ENCODE measurements around the gene NPBWR2.
"Not testable (repeated sequence)": the region's sequence is repeated elsewhere in the genome, so short reads cannot be mapped to it uniquely, and the experiment has no call there.

NPBWR2 gene

DNA sequence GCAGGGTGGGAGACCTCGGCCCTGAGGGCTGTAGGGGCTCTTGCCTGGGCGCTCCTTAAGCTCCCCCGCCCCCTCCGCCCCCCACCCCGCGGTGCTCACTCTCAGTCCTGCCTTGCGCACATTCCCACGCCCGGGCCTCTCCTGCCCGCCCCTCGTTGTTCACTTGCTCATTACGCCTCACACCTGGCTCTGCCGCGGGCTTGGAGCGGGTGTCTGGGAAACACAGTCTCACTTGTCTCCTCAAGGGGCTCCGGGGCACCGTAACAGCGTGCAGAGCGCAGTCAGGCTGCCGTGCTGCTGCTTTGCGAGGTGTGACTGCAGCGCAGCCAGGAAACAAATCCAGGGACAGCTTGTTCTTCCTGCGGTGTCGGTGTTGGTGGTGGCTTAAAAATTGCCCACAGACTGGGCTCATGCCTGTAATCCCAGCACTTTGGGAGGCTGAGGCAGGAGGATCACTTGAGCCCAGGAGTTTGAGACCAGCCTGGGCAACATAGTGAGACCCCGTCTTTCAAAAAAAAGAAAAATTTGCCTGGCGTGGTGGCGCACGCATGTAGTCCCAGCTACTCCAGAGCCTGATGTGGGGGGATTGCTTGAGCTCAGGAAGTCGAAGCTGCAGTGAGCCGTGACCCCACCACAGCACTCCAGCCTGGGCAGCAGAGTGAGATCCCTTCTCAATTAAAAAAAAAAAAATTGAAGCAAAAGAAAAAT is 4.6 kb downstream of the NPBWR2 start:
- no peak for DNase-seq (ENCODE audit: low spot score)

DNA sequence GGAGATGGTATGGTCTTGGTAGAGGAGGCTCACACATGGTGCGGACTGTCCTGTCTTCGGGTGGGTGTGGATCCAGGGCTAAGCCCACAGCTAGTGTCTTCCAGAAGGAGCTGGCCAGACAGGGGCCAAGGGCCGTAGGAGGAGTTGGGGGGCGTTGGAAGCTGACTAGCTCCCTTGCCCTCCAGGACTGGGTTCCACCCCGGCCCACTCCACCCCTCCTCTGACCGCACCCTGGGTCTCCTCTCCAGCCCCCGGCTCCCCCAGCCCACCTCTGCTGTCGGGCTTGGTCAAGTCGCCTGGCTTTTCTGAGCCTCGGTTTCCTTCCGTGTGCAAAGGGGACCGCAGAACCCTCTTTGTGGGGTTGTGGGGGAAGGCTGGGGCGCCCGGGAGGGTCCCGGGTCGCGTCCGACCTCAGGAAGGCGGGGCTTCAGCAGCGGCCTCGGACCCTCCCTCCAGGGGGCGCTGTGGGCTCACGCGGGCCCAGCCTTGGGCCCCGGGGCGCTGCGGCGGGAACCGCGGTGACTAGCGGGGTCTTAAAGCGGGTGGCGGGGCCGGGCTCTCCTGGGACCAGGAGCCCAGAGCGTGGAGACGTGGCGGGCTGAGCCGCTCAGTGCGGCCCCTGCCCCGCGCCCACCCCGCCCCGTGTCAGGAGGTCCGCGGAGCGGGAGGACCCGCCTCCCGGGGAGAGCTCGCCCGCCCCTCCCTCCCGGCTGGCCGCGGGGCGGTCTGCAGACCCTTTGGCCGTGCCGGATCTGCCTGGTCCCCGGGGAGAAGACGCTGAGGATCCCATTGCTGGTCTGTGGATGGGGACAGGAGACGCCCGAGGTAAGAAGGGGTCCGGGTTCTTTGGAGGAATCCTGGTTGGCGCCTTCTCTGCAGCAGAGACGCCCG is 5.4 kb downstream of the NPBWR2 start:
- no peak for DNase-seq (ENCODE audit: low spot score)

DNA sequence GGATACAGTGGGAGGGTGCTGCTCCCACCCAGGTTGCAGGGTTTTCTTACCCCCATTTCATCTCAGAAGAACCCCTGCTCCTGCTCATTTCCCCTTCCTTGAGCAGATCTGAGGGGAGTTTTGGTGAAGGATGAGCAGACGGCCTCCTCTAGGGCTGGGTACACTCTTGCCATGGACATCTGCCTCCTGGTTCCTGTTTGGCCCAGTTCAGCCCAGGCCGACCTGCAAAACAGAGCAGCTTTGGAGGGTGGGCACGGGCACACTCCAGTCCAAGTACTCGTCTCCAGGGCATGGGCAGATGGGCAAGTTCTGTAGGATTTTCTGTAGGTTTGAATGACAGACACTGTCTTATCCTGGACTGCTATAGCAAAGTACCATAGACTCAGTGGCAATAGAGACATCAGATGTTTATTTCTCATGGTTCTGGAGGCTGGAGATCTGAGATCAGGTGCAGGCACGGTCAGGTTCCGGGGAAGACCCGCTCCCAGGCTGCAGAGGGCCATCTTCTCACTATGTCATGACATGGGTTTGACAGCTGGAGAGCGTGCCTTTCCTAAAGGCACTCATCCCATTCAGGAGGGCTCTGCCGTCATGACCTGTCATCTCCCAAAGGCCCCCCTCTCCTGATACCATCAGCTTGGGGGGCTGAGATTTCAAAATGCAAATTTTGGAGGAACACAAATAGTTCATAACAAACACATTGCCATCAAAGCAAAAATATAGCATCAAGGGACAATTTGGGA is 6.2 kb downstream of the NPBWR2 start:
- DNase-seq (ENCODE audit: low spot score) = no peak

DNA sequence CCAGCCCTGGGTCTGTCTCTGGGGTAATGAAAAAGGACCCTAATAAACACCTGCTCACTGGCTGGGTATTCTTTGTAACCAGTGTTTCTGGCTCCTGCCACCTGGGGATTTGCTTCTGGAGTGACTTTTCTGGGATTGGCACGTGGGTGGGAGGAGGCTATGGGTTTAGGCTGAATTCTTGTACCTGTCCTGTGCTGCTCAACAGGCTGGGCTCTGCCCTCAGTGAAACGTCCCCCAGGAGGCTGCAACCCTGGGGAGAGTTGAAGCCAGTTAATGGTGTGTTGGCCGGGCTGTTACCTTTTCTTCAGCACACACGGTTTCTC is 6.8 kb downstream of the NPBWR2 start:
- no peak for DNase-seq (ENCODE audit: low spot score)

DNA sequence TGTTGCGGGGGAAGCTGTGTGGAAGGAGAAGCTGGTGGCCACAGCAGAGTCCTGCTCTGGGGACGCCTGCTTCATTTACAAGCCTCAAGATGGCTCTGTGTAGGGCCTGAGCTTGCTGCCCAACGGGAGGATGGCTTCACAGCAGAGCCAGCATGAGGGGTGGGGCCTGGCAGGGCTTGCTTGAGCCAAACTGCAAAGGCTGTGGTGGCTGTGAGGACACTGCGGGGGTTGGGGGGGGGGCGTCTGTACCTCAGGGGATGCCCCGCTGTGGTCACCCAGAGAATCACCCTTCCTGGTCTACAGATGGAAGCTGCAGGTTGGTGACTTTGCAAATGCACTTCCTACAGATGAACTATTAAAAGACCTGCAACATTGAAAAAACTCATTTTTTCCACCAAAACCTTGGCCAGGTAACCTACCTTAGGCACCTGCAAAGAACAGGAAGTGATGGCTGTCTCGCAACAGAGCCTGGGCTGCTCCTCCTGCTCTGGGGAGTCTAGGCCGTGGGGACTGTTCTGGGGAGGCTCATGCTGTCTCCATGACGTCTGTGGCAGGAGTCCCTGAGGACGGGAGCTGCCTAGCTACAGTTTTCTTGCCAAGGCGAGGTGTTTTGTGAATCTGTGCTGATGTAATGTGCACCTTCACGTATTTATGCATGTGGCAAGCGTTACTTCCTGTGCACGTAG is 7.3 kb downstream of the NPBWR2 start:
- DNase-seq (ENCODE audit: low spot score) = no peak

DNA sequence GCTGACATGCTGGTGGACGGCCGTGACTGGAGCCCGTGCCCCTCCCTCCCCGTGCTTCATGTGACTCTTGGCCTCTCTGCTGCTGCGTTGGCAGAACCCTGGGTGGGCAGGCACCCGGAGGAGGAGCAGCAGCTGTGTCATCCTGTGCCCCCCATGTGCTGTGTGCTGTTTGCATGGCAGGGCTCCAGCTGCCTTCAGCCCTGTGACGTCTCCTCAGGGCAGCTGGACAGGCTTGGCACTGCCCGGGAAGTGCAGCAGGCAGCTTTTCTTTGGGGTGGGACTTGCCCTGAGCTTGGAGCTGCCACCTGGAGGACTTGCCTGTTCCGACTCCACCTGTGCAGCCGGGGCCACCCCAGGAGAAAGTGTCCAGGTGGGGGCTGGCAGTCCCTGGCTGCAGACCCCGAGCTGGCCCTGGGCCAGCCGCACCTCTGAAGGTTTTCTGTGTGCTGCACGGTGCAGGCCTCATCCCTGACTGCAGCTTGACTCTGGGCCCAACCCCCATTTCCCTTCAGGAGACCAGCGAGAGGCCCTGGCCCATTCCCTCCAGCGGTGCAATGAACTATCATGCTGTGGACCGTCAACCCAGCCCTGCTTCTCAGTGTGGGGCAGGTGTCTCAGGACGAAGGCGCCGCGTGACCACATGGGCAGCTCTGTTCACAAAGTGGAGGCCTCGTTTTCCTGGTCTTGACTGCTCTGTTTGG is 8.1 kb downstream of the NPBWR2 start:
- no peak for DNase-seq (ENCODE audit: low spot score)

DNA sequence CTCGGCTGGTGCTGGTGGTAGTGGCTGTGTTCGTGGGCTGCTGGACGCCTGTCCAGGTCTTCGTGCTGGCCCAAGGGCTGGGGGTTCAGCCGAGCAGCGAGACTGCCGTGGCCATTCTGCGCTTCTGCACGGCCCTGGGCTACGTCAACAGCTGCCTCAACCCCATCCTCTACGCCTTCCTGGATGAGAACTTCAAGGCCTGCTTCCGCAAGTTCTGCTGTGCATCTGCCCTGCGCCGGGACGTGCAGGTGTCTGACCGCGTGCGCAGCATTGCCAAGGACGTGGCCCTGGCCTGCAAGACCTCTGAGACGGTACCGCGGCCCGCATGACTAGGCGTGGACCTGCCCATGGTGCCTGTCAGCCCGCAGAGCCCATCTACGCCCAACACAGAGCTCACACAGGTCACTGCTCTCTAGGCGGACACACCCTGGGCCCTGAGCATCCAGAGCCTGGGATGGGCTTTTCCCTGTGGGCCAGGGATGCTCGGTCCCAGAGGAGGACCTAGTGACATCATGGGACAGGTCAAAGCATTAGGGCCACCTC is 8.8 kb downstream of the NPBWR2 start:
- DNase-seq (ENCODE audit: low spot score) = no peak

DNA sequence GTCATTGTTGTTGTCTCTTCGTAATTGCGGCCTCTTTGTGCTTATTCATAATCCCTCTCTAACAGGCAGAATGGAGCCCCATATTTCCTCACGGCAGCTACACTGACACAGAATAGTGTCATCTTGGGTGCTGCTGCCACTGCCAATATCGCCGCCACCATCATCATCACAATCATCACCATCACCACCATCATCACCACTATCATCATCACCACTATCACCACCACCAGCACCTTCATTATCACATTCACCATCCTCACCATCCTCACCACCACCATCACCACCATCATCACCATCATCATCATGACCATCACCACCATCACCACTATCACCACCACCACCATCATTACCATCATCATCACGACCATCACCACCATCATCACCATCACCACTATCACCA is 10.8 kb downstream of the NPBWR2 start:
- DNase-seq (ENCODE audit: low spot score) = no peak

DNA sequence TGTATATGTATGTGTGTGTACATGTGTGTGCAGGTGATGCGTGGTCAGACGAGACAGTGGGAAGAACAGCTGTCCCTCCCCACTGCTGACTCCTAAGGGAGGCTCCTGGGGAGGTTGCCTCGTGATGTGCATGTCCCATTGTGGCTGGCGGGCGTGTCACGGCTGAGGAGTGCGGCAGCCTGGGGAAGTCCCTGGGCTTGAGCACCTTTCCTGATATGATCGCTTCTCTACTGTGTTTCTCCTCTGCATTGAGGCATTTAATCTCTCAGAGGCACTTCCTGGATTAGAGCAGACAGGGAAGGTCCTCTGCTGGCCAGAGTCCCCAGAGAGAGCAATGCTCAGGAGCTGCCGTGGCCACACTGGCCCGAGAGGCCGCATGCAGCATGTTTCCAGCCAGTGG is 11.4 kb downstream of the NPBWR2 start:
- no peak for DNase-seq (ENCODE audit: low spot score)

DNA sequence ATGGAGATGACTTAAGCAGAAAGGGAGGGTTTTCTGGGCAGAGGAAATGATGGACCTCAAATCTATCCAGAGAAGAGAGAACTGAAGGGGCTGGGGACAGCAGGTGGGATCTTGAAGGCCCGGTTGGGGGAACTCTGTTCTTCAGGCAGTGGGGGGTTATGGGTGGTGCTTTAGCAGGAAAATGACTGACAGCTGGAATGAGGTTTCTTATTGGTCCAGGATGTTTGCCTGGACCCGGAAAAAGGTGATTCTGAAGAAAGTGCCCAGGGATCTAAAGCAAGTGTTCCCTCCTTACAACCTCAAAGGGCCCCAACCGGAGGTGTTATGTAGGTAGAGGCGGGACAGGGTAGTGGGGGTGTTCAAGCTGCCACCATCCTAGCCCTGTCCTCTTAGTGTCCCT is 11.9 kb downstream of the NPBWR2 start:
- DNase-seq (ENCODE audit: low spot score) = no peak

DNA sequence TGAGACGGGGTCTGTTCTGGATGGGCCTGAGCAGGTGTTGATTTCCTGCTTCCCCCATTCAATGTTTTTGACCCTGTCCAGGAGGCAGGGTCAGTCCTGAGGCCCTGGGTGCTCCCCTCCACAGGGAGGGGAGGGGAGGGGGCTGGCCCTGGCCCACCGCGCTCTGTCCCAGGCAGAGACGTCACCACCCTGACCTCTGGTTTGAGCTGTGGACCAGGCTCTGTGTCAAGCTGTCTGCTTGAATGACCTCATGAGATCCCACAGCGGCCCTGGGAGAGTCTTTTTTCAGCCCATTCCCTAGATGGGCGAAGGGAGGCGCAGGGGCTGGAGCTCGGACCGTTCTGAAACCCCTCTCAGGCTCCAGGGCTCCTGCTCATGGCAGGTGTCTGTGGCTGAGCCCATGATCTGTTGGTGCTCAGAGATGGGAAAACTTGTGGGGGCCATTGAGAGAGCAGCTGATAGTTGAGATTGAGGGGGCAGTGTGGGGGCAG is 14.3 kb downstream of the NPBWR2 start:
- no peak for DNase-seq (ENCODE audit: low spot score)

DNA sequence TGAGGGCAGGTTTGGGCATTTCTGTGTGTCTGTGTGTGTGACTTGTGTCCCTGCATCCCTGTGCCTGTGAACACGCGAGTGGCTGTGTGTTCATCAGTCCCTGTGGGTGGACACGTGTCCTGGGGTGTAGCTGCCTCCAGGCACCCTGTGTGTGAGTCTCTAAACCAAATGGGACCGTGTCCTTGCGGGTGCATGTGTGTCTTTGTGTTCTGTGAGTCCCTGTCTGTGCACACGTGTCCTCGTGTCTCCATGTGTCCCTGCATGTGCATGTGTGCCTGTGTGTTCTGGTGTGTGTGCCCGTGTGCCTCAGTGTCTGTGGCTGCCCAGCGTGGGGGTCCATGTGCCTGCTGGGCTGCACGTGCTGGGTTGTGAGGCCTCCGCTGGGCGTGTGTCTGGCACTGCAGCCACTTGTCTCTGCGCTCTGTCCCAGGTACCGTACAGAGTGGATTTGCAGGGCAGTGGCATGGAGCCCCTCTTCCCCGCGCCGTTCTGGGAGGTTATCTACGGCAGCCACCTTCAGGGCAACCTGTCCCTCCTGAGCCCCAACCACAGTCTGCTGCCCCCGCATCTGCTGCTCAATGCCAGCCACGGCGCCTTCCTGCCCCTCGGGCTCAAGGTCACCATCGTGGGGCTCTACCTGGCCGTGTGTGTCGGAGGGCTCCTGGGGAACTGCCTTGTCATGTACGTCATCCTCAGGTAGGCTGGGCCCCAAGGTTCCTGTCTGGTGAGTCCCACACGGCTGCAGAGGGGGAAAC is 14.9 kb downstream of the NPBWR2 start:
- no peak for DNase-seq (ENCODE audit: low spot score)

DNA sequence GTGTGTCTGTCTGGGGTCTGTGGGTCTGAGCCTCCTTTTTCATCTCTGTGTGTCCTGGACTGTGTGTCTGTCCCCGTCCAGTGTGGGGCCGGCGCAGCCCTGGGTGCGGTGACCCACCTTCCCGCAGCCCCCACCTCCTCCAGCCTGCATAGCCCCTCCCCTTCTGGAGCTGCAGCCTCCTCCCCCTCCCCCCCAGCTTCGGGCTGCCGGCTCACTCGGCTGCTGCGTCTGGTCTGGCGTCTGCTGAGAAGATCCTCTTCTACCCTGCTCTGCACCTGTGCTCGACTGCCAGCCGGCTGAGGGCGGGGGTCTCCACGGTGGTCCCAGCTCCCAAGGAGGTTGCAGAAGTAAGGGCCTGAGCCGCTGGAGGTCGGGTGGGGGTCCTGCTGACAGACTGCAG is 15.6 kb downstream of the NPBWR2 start:
- no peak for DNase-seq (ENCODE audit: low spot score)

DNA sequence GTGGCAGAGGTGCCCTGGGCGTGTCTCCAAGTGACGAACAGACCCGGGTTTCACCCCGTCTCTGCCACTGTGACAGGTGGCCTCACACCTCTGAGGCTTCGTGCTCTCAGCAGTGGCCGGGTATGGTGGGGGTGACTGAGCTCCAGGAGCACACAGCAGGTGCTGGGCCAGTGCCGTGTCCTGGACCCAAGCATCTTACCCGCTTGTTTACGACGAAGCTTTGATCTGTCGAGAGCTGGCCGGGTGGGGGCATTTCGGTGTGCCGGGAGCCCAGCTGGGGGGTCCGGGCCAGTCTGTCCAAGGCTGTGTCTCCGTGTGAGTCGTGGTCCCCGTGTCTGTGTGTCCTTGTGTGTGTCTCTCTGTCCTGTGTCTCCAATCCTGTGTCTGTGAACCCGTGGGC is 16.0 kb downstream of the NPBWR2 start:
- DNase-seq (ENCODE audit: low spot score) = no peak

DNA sequence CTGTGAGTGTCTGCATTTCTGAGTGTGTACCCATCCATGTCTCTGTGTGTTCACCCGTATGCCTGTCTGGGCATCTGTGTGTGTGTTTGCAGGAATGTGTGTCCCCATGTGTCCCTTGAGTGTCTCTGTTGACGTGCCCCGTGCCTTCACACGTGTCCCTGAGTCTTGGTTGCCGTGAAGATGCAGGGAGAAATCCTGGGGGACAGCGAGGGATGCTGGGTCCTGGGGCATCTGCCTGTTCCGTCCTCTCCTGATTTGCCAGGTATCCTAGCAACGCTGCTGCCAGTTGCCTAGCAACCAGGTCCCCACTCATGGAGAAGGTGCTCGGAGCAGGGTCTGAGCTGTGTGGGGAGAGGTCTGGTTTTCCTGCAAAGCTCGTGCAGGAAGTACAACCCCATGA is 17.2 kb downstream of the NPBWR2 start:
- peak; percentile 39 for DNase-seq (ENCODE audit: low spot score)

DNA sequence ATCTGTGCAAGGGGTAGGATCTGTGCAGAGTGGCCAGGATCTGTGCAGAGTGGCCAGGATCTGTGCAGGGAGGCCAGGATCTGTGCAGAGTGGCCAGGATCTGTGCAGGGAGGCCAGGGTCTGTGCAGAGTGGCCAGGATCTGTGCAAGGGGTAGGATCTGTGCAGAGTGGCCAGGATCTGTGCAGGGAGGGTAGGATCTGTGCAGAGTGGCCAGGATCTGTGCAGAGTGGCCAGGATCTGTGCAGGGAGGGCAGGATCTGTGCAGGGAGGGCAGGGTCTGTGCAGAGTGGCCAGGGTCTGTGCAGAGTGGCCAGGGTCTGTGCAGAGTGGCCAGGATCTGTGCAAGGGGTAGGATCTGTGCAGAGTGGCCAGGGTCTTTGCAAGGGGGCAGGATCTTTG is 18.8 kb downstream of the NPBWR2 start:
- DNase-seq (ENCODE audit: low spot score) = not testable (repeated sequence)

DNA sequence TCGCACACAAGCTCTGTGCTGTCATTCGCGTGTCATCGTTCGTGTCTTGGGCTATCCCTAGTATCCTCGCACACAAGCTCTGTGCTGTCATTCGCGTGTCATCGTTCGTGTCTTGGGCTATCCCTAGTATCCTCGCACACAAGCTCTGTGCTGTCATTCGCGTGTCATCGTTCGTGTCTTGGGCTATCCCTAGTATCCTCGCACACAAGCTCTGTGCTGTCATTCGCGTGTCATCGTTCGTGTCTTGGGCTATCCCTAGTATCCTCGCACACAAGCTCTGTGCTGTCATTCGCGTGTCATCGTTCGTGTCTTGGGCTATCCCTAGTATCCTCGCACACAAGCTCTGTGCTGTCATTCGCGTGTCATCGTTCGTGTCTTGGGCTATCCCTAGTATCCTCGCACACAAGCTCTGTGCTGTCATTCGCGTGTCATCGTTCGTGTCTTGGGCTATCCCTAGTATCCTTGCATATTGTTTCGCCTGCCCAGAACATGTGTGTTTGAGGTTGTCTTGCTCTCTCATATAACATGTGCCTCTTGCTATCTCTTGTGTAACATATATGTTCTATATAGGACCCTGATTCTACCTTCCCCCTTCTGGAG is 20.0 kb downstream of the NPBWR2 start:
- not testable (repeated sequence) for DNase-seq (ENCODE audit: low spot score)

DNA sequence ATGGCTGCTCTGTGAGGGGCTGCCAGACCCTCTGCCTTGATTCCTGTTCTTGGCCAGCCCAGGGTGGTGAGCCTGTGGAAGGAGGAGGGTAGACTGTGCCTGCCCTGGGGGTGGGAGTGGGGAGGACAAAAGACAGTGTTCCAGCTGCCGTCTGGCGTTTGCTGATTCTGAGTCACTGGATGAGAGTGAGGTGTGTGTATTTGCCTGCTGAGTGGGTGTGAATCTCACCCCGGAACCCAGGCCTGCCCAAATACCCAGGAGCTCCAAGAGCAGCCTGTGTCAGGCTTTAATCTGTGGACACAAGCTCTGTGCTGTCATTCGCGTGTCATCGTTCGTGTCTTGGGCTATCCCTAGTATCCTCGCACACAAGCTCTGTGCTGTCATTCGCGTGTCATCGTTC is 20.6 kb downstream of the NPBWR2 start:
- no peak for DNase-seq (ENCODE audit: low spot score)

DNA sequence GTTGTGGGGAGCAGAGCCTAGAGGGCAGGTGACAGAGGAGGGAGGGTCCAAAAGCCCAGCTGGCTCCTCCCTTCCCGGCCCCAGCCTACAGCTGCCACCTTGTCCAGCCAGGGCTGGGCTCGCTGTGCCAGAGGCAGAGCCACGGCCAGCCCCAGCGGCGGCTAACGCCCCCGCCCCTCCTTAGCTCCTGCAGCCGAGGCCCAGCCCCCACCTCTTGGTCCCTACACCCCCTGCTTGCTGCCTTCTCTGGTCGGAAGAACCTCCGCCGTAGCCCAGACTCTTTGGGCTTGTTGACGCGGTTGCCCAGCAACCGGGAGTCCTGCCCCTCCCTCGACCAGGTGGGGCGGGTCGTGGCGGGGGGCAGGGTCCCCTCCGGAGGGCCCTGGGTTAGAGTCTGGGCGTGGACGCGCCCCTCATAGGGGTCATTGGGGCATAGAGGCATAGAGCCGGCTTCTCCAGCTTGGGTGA is 22.6 kb downstream of the NPBWR2 start:
- no peak for DNase-seq (ENCODE audit: low spot score)
